ENCODE data around the gene SLC1A4.
A peak's percentile ranks its signal among the peaks of the same experiment; 100 is the strongest.

Gene SLC1A4

GRCh38 chr2:65059071-65059470, 69.9 kb downstream of the SLC1A4 start:
- Histone ChIP-seq H3K4me1 (ENCODE audit: control insufficient read depth, low read depth, low read length) (peaks cover 4% of the 10 kb centered on the region), H3K27me3 (ENCODE audit: insufficient read depth, low read length, poor library complexity) (no peaks in the 10 kb centered on the region), H2AK5ac (ENCODE audit: low read length) (no peak overlapping the region), H3K9ac (ENCODE audit: low read length) (no peak overlapping the region), H3K4me3 (ENCODE audit: low read length) (no peak overlapping the region), H2BK120ac (ENCODE audit: low read depth, low read length) (no peak overlapping the region), H3K79me2 (ENCODE audit: control insufficient read depth, insufficient read depth, low read length) (peaks cover 13% of the 10 kb centered on the region), H3K4me2 (ENCODE audit: low read length) (no peak overlapping the region), H3K4ac (ENCODE audit: low read depth, low read length) (no peak overlapping the region), H4K5ac (ENCODE audit: low read length) (no peak overlapping the region), H3K27ac (ENCODE audit: low read depth, low read length) (no peak overlapping the region), H2BK15ac (replicated peaks; ENCODE audit: low read depth) (no peak overlapping the region), H3K18ac (ENCODE audit: low read length) (no peak overlapping the region), H3K56ac (ENCODE audit: low read length) (no peak overlapping the region), H4K8ac (ENCODE audit: low read depth, low read length) (no peak overlapping the region), H3K36me3 (ENCODE audit: control insufficient read depth, insufficient read depth, low read length) (no peaks in the 10 kb centered on the region), H2BK5ac (ENCODE audit: low read length) (no peak overlapping the region), H3K23ac (ENCODE audit: low read length) (no peak overlapping the region), H3K79me1 (ENCODE audit: low read length) (peaks cover 13% of the 10 kb centered on the region)
- no peak for DNase-seq
- no CpG with 5 or more reads among the region's 1 CpG for WGBS (ENCODE audit: extremely low coverage, insufficient coverage, low lambda C conversion rate)

DNA sequence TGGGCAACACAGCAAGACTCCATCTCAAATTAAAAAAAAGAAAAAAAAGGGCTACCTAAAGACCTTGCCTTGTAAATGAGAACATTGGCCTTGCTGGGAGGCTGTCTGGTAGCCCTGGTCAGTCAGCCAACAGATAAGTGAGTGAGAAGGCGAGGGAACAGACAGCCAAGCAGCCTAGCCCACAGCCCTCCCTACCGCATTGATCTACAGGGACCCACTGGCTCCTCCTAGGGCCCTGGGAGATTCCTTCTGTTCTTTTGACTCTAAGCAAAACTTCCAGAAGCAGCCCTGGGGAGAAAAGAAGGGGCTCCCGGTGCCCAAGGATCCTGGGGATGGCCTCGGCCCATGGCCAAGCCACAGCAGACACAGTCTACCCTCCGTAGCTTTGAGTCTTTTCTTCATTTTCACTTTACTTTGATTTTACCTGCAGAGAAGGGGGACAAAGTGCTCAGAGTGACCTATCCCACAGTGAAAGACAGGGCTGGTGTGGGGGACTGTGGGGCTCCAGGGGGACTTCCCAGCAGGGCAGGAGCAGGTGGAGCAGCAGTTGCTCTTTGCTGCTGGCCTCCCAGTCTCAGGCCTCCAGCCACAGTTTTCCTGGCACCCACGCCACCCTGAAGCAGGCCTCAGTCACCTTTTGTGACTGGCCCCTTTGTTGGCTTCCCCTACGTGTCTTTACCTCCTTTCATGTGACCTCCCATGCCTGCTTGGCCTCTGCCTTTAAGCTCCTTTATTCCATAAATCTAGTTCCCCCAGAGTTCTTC, 72.1 kb downstream of the SLC1A4 start:
- no peak overlapping the region for H3K23ac ChIP-seq (ENCODE audit: low read length)
- no peak overlapping the region for H2BK120ac ChIP-seq (ENCODE audit: low read depth, low read length)
- H2AK5ac ChIP-seq (ENCODE audit: low read length): no peak overlapping the region
- H3K4me2 ChIP-seq (ENCODE audit: low read length): no peak overlapping the region
- H3K79me2 ChIP-seq (ENCODE audit: control insufficient read depth, insufficient read depth, low read length): peaks cover 17% of the 10 kb centered on the region
- peaks cover 15% of the 10 kb centered on the region for H3K79me1 ChIP-seq (ENCODE audit: low read length)
- no peak overlapping the region for H3K4ac ChIP-seq (ENCODE audit: low read depth, low read length)
- no peak overlapping the region for H4K5ac ChIP-seq (ENCODE audit: low read length)
- no CpG with 5 or more reads among the region's 7 CpGs for WGBS (ENCODE audit: extremely low coverage, insufficient coverage, low lambda C conversion rate)
- no peak overlapping the region for H3K9ac ChIP-seq (ENCODE audit: low read length)
- DNase-seq: no peak
- no peak overlapping the region for H4K8ac ChIP-seq (ENCODE audit: low read depth, low read length)
- no peak overlapping the region for H3K18ac ChIP-seq (ENCODE audit: low read length)
- no peak overlapping the region for H3K27ac ChIP-seq (ENCODE audit: low read depth, low read length)
- no peak overlapping the region for H3K56ac ChIP-seq (ENCODE audit: low read length)
- no peaks in the 10 kb centered on the region for H3K27me3 ChIP-seq (ENCODE audit: insufficient read depth, low read length, poor library complexity)
- H3K36me3 ChIP-seq (ENCODE audit: control insufficient read depth, insufficient read depth, low read length): no peaks in the 10 kb centered on the region
- peaks cover 4% of the 10 kb centered on the region for H3K4me1 ChIP-seq (ENCODE audit: control insufficient read depth, low read depth, low read length)
- no peak overlapping the region for H3K4me3 ChIP-seq (ENCODE audit: low read length)
- H2BK5ac ChIP-seq (ENCODE audit: low read length): no peak overlapping the region
- H2BK15ac ChIP-seq (replicated peaks; ENCODE audit: low read depth): no peak overlapping the region

DNA sequence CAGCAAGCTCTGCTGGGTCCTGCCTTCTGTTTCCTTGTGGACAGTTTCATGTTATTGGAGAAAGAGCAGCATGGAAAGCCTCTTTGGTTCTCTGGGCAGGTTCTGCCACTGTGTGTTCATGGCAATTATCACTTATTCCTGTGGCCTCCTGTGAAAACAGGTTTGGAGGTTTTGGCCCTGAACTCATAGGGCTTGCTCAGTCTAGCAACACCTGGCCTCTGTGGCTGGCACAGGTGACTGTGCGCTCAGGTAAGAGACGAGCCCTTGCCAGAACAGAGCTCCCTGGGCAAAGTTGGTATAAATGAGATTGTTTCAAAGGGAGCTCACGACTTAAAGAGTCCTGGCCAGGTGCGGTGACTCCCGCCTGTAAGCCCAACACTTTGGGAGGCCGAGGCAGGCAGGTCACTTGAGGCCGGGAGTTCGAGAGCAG, 72.7 kb downstream of the SLC1A4 start:
- no peak overlapping the region for H3K27ac ChIP-seq (ENCODE audit: low read depth, low read length)
- no peak overlapping the region for H3K23ac ChIP-seq (ENCODE audit: low read length)
- no CpG with 5 or more reads among the region's 8 CpGs for WGBS (ENCODE audit: extremely low coverage, insufficient coverage, low lambda C conversion rate)

GRCh38 chr2:65062843-65063825, 73.9 kb downstream of the SLC1A4 start:
- H3K27ac ChIP-seq (ENCODE audit: low read depth, low read length): no peak overlapping the region
- no peak overlapping the region for H3K18ac ChIP-seq (ENCODE audit: low read length)
- H2BK15ac ChIP-seq (replicated peaks; ENCODE audit: low read depth): no peak overlapping the region
- H3K4ac ChIP-seq (ENCODE audit: low read depth, low read length): no peak overlapping the region
- H3K36me3 ChIP-seq (ENCODE audit: control insufficient read depth, insufficient read depth, low read length): no peaks in the 10 kb centered on the region
- no peak overlapping the region for H3K9ac ChIP-seq (ENCODE audit: low read length)
- H3K79me1 ChIP-seq (ENCODE audit: low read length): peaks cover 13% of the 10 kb centered on the region
- no peak overlapping the region for H3K23ac ChIP-seq (ENCODE audit: low read length)
- DNase-seq: no peak
- H3K56ac ChIP-seq (ENCODE audit: low read length): no peak overlapping the region
- WGBS (ENCODE audit: extremely low coverage, insufficient coverage, low lambda C conversion rate): no CpG with 5 or more reads among the region's 13 CpGs
- H3K4me3 ChIP-seq (ENCODE audit: low read length): no peak overlapping the region
- H4K8ac ChIP-seq (ENCODE audit: low read depth, low read length): no peak overlapping the region
- H2BK120ac ChIP-seq (ENCODE audit: low read depth, low read length): no peak overlapping the region
- H3K79me2 ChIP-seq (ENCODE audit: control insufficient read depth, insufficient read depth, low read length): peaks cover 11% of the 10 kb centered on the region
- no peak overlapping the region for H3K4me2 ChIP-seq (ENCODE audit: low read length)
- no peaks in the 10 kb centered on the region for H3K4me1 ChIP-seq (ENCODE audit: control insufficient read depth, low read depth, low read length)
- no peak overlapping the region for H4K5ac ChIP-seq (ENCODE audit: low read length)
- no peak overlapping the region for H2AK5ac ChIP-seq (ENCODE audit: low read length)
- H2BK5ac ChIP-seq (ENCODE audit: low read length): no peak overlapping the region
- no peaks in the 10 kb centered on the region for H3K27me3 ChIP-seq (ENCODE audit: insufficient read depth, low read length, poor library complexity)

More for the DNA sequence above, 72.7 kb downstream of the SLC1A4 start:
- Histone ChIP-seq H3K9ac (ENCODE audit: low read length) (no peak overlapping the region), H4K5ac (ENCODE audit: low read length) (no peak overlapping the region), H2BK5ac (ENCODE audit: low read length) (no peak overlapping the region), H3K4ac (ENCODE audit: low read depth, low read length) (no peak overlapping the region), H2BK15ac (replicated peaks; ENCODE audit: low read depth) (no peak overlapping the region), H3K27me3 (ENCODE audit: insufficient read depth, low read length, poor library complexity) (no peaks in the 10 kb centered on the region), H4K8ac (ENCODE audit: low read depth, low read length) (no peak overlapping the region), H3K4me3 (ENCODE audit: low read length) (no peak overlapping the region), H3K36me3 (ENCODE audit: control insufficient read depth, insufficient read depth, low read length) (no peaks in the 10 kb centered on the region), H3K56ac (ENCODE audit: low read length) (no peak overlapping the region), H3K18ac (ENCODE audit: low read length) (no peak overlapping the region), H3K4me1 (ENCODE audit: control insufficient read depth, low read depth, low read length) (peaks cover 4% of the 10 kb centered on the region), H3K79me1 (ENCODE audit: low read length) (peaks cover 15% of the 10 kb centered on the region), H3K79me2 (ENCODE audit: control insufficient read depth, insufficient read depth, low read length) (peaks cover 17% of the 10 kb centered on the region), H2AK5ac (ENCODE audit: low read length) (no peak overlapping the region), H2BK120ac (ENCODE audit: low read depth, low read length) (no peak overlapping the region), H3K4me2 (ENCODE audit: low read length) (no peak overlapping the region)
- no peak for DNase-seq

- Histone ChIP-seq H3K79me2 (ENCODE audit: control insufficient read depth, insufficient read depth, low read length) (peaks cover 11% of the 10 kb centered on the region), H3K4me2 (ENCODE audit: low read length) (no peak overlapping the region), H3K56ac (ENCODE audit: low read length) (no peak overlapping the region), H2AK5ac (ENCODE audit: low read length) (no peak overlapping the region), H2BK120ac (ENCODE audit: low read depth, low read length) (no peak overlapping the region), H3K27me3 (ENCODE audit: insufficient read depth, low read length, poor library complexity) (no peaks in the 10 kb centered on the region), H3K27ac (ENCODE audit: low read depth, low read length) (no peak overlapping the region), H4K5ac (ENCODE audit: low read length) (no peak overlapping the region), H4K8ac (ENCODE audit: low read depth, low read length) (no peak overlapping the region), H3K4me3 (ENCODE audit: low read length) (no peak overlapping the region), H3K4ac (ENCODE audit: low read depth, low read length) (no peak overlapping the region), H3K4me1 (ENCODE audit: control insufficient read depth, low read depth, low read length) (no peaks in the 10 kb centered on the region), H3K36me3 (ENCODE audit: control insufficient read depth, insufficient read depth, low read length) (no peaks in the 10 kb centered on the region), H2BK15ac (replicated peaks; ENCODE audit: low read depth) (no peak overlapping the region), H3K18ac (ENCODE audit: low read length) (no peak overlapping the region), H3K9ac (ENCODE audit: low read length) (no peak overlapping the region), H2BK5ac (ENCODE audit: low read length) (no peak overlapping the region), H3K23ac (ENCODE audit: low read length) (no peak overlapping the region), H3K79me1 (ENCODE audit: low read length) (peaks cover 14% of the 10 kb centered on the region)
- peak; percentile 74 for DNase-seq
- no CpG with 5 or more reads among the region's 14 CpGs for WGBS (ENCODE audit: extremely low coverage, insufficient coverage, low lambda C conversion rate)
Measured at GRCh38 chr2:65064728-65065552, 75.7 kb downstream of the SLC1A4 start.

Data from mesendoderm (in vitro differentiated cells).